ENCODE measurements around the gene PHF11.
A peak's percentile ranks its signal among the peaks of the same experiment; 100 is the strongest.

Gene PHF11

GRCh38 chr13:49516467-49516866, 20.7 kb downstream of the PHF11 start:
- Histone ChIP-seq H3K36me3 (ENCODE audit: control insufficient read depth in 2 of 2, insufficient read depth in 1 of 2, low read length in 2 of 2) (no peaks in the 10 kb centered on the region; a peak in 1 of 3 replicates), H3K4me3 (ENCODE audit: low read depth, low read length) (no peak overlapping the region), H3K9me3 (ENCODE audit: control insufficient read depth, insufficient read depth, low read depth, low read length) (no peaks in the 10 kb centered on the region), H3K4me1 (ENCODE audit: control insufficient read depth, insufficient read depth, low read length) (peaks cover 2% of the 10 kb centered on the region; the same call in 1 of the 2 replicates), H3K27ac (ENCODE audit: extremely low read depth, low read depth, low read length) (no peak overlapping the region)
- CTCF ChIA-PET: interaction anchor here (1.3 to 1.4 kb wide), 2 partner anchors 21 to 44 kb away, joined by 3 to 4 read pairs; no protein-coding TSS in a partner anchor
- TF ChIP-seq GFI1B (tag by site-specific recombination; IDR thresholded peaks at IDR 0.05) (0 out of 2 replicates have a peak, but pooled peaks have one; percentile 34), KLF9 (tag by site-specific recombination; IDR thresholded peaks at IDR 0.05; ENCODE audit: low read depth) (no peak), ZSCAN16 (tag by site-specific recombination; IDR thresholded peaks at IDR 0.05) (no peak), ZNF837 (tag by site-specific recombination; IDR thresholded peaks at IDR 0.05) (no peak), SP7 (tag by site-specific recombination; IDR thresholded peaks at IDR 0.05) (no peak), ZNF629 (tag by site-specific recombination; IDR thresholded peaks at IDR 0.05) (no peak)
- POLR2A ChIA-PET: no interaction called here

GRCh38 chr13:49517461-49517860, 21.7 kb downstream of the PHF11 start:
- POLR2A ChIA-PET: no interaction called here
- Histone ChIP-seq H3K4me1 (ENCODE audit: control insufficient read depth, insufficient read depth, low read length) (peaks cover 2% of the 10 kb centered on the region; the same call in 1 of the 2 replicates), H3K36me3 (ENCODE audit: control insufficient read depth in 2 of 2, insufficient read depth in 1 of 2, low read length in 2 of 2) (no peaks in the 10 kb centered on the region; a peak in 1 of 3 replicates), H3K27ac (ENCODE audit: extremely low read depth, low read depth, low read length) (no peak overlapping the region), H3K4me3 (ENCODE audit: low read depth, low read length) (no peak overlapping the region), H3K9me3 (ENCODE audit: control insufficient read depth, insufficient read depth, low read depth, low read length) (no peaks in the 10 kb centered on the region)
- TF ChIP-seq ATF2 (tag by site-specific recombination; IDR thresholded peaks at IDR 0.05; ENCODE audit: low read depth) (no peak), ZNF600 (tag by site-specific recombination; IDR thresholded peaks at IDR 0.05) (no peak), ZNF654 (tag by site-specific recombination; IDR thresholded peaks at IDR 0.05; ENCODE audit: low read depth) (no peak), ZNF398 (tag by site-specific recombination; IDR thresholded peaks at IDR 0.05) (no peak), GLI4 (tag by site-specific recombination; IDR thresholded peaks at IDR 0.05) (no peak), ZNF133 (tag by site-specific recombination; IDR thresholded peaks at IDR 0.05) (no peak), ZNF423 (tag by site-specific recombination; IDR thresholded peaks at IDR 0.05) (no peak), SALL2 (tag by site-specific recombination; IDR thresholded peaks at IDR 0.05; ENCODE audit: borderline replicate concordance) (no peak), ZNF776 (tag by site-specific recombination; IDR thresholded peaks at IDR 0.05; ENCODE audit: borderline replicate concordance) (no peak)
- CTCF ChIA-PET: interaction anchor here (0.6 to 1.4 kb wide), 3 partner anchors 22 to 96 kb away, joined by 3 to 4 read pairs (median 4); no protein-coding TSS in a partner anchor

- POLR2A ChIA-PET: no interaction called here
- TF ChIP-seq ZNF354C (tag by site-specific recombination; IDR thresholded peaks at IDR 0.05; ENCODE audit: borderline replicate concordance, low read depth) (no peak), ZFP41 (tag by site-specific recombination; IDR thresholded peaks at IDR 0.05; ENCODE audit: borderline replicate concordance) (no peak)
- peaks cover 2% of the 10 kb centered on the region; the same call in 1 of the 2 replicates for H3K4me1 ChIP-seq (ENCODE audit: control insufficient read depth, insufficient read depth, low read length)
- no peak overlapping the region for H3K4me3 ChIP-seq (ENCODE audit: low read depth, low read length)
- no peaks in the 10 kb centered on the region for H3K9me3 ChIP-seq (ENCODE audit: control insufficient read depth, insufficient read depth, low read depth, low read length)
- H3K36me3 ChIP-seq (ENCODE audit: control insufficient read depth in 2 of 2, insufficient read depth in 1 of 2, low read length in 2 of 2): no peaks in the 10 kb centered on the region; a peak in 1 of 3 replicates
- no peak overlapping the region for H3K27ac ChIP-seq (ENCODE audit: extremely low read depth, low read depth, low read length)
- CTCF ChIA-PET: no interaction called here
Observed at GRCh38 chr13:49521224-49521623, 25.5 kb downstream of the PHF11 start.
